ENCODE measurements around the gene NPY5R.

Gene NPY5R

DNA sequence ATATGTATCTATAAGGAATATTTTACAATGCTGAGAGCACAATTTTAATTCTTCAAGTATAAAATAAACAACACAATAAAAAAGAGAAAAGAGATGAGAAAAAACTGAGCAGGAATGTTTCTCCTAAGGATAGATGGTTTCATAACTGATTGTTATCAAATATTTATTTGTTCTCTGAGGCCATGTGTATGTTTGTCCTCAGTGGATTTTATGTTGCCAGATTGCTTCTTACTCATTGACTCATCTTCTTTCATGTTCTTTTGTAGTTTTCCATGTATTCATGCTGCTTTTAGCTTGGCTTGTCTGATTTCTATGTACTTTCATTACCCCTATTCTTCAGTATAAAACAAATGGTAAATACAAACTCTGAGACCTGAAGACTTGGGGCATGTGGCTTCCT is 41.2 kb downstream of the NPY5R start:
- TF ChIP-seq, protein P1, sequence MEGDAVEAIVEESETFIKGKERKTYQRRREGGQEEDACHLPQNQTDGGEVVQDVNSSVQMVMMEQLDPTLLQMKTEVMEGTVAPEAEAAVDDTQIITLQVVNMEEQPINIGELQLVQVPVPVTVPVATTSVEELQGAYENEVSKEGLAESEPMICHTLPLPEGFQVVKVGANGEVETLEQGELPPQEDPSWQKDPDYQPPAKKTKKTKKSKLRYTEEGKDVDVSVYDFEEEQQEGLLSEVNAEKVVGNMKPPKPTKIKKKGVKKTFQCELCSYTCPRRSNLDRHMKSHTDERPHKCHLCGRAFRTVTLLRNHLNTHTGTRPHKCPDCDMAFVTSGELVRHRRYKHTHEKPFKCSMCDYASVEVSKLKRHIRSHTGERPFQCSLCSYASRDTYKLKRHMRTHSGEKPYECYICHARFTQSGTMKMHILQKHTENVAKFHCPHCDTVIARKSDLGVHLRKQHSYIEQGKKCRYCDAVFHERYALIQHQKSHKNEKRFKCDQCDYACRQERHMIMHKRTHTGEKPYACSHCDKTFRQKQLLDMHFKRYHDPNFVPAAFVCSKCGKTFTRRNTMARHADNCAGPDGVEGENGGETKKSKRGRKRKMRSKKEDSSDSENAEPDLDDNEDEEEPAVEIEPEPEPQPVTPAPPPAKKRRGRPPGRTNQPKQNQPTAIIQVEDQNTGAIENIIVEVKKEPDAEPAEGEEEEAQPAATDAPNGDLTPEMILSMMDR (IDR thresholded peaks at IDR 0.05; ENCODE audit: borderline replicate concordance, insufficient read depth, low read depth, low read length): no peak
- no peak overlapping the region for H3K4me3 ChIP-seq (ENCODE audit: low read depth, low read length)

DNA sequence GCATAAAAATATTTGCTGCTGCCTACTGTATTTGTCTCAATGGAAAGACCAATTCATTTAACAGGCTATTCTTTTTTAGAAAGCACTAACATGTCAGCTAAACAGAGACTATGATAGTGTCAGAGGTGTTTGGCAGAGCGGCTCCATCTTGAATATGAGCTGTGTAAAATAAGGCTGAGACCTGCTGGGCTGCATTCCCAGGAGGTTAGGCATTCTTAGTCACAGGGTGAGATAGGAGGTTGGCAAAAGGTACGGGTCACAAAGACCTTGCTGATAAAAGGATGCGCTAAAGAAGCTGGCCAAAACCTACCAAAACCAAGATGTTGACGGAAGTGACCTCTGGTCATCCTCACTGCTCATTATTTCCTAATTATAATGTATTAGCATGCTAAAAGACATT is 41.8 kb downstream of the NPY5R start:
- TF ChIP-seq, protein P1 (IDR thresholded peaks at IDR 0.05; ENCODE audit: borderline replicate concordance, insufficient read depth, low read depth, low read length): no peak
- no peak overlapping the region for H3K4me3 ChIP-seq (ENCODE audit: low read depth, low read length)

DNA sequence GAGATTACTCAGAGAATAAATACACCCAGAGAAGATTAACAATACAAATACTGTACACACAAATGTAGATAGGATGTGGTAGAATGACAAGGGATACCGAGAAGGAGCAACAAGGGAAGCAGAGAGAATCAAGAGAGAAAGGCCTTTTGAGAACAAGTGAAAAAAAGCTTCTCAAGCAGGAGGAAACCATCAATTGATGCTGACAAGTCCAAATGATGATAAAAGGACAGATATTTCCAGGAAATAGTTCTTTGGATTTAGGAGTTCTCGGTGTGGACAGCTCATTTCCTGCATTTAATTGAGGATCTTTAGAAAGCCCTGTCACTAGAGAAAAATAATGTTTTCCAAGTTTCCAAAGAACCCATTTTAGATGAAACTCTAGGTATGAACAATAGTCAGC is 48.1 kb downstream of the NPY5R start:
- TF ChIP-seq, protein P1 (IDR thresholded peaks at IDR 0.05; ENCODE audit: borderline replicate concordance, insufficient read depth, low read depth, low read length): no peak
- no peak overlapping the region for H3K4me3 ChIP-seq (ENCODE audit: low read depth, low read length)

DNA sequence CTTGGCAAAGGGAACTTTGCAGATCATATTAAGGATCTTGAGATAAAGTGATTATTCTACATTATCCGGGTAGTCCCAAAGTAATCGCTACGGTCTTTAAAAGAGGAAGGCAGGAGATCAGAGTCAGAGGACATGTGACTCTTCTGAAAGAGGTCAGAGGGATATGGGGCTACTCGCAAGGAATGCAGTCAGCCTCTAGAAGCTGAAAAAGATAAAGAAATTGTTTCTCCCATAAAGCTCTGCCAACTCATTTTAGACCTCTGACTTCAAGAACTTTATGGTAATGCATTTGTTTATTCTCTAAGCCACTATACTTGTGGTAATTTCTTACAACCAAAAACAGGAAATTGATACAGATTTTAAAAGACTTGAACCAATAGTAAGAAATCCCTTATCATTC is 48.6 kb downstream of the NPY5R start:
- no peak overlapping the region for H3K4me3 ChIP-seq (ENCODE audit: low read depth, low read length)
- TF ChIP-seq, protein P1 (IDR thresholded peaks at IDR 0.05; ENCODE audit: borderline replicate concordance, insufficient read depth, low read depth, low read length): no peak

DNA sequence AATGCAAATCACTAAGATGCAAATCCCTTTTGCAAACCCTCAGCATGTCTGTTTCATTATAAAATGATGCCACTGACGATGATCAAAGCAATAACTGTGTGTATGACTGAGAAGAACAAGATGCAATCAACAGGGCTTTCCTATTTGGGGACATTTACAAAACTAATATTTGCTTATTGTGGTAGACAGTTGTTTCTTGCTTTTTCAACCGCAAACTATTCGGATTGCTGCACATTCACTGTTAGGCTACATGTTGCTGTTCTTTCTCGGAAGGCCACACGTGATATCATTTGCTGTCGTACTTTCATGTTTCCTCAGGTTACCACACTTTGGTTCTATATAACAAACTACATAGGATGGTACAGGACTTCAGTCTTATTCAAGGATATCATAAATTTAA is 49.8 kb downstream of the NPY5R start:
- H3K4me3 ChIP-seq (ENCODE audit: low read depth, low read length): no peak overlapping the region
- TF ChIP-seq, protein P1 (IDR thresholded peaks at IDR 0.05; ENCODE audit: borderline replicate concordance, insufficient read depth, low read depth, low read length): no peak

DNA sequence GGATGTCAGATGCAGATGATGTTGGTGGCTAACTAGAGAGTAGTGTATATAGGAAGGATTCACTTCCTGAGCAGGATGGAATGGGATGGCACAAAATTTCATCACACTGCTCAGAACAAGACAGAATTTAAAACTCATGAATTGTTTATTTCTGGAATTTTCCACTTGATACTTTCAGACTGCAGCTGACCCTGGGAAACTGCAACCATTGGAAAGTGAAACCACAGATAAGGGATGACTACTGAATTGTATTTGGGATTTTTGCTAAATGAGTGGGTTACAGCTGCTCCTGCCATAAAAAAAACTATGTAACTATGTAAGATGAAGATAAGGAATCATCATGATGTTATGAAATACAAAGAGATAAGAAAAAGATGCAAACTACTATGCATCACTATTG is 51.4 kb downstream of the NPY5R start:
- no peak overlapping the region for H3K4me3 ChIP-seq (ENCODE audit: low read depth, low read length)
- TF ChIP-seq, protein P1 (IDR thresholded peaks at IDR 0.05; ENCODE audit: borderline replicate concordance, insufficient read depth, low read depth, low read length): no peak

DNA sequence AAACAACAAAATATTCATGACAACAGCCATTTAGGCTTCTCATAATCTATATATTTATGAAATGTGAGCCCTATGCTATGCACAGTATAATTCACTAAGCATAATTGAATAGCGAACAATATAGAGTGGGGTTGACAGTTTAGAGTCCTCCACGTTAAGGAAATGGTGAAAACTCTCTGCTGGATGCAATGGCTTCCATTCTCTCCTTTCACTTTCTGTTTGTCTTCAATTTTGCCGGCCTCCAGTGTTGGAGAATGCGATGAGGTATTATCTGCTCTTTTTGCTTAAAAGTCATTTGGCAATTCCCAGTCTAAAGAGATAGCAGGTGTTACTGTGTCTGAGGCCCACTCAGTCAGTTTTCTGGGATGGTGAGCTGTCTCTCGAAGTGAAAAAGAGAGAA is 52.1 kb downstream of the NPY5R start:
- H3K4me3 ChIP-seq (ENCODE audit: low read depth, low read length): no peak overlapping the region
- TF ChIP-seq, protein P1 (IDR thresholded peaks at IDR 0.05; ENCODE audit: borderline replicate concordance, insufficient read depth, low read depth, low read length): no peak
